Stromal cell of bone marrow (primary cell): ENCODE data around the gene COMT.

Experiments
- DNase-seq: peaks from one replicate; pipeline ENCODE4 v3.0.0-alpha.2; 2012; ENCODE audit warnings: low read depth

The COMT gene

DNA sequence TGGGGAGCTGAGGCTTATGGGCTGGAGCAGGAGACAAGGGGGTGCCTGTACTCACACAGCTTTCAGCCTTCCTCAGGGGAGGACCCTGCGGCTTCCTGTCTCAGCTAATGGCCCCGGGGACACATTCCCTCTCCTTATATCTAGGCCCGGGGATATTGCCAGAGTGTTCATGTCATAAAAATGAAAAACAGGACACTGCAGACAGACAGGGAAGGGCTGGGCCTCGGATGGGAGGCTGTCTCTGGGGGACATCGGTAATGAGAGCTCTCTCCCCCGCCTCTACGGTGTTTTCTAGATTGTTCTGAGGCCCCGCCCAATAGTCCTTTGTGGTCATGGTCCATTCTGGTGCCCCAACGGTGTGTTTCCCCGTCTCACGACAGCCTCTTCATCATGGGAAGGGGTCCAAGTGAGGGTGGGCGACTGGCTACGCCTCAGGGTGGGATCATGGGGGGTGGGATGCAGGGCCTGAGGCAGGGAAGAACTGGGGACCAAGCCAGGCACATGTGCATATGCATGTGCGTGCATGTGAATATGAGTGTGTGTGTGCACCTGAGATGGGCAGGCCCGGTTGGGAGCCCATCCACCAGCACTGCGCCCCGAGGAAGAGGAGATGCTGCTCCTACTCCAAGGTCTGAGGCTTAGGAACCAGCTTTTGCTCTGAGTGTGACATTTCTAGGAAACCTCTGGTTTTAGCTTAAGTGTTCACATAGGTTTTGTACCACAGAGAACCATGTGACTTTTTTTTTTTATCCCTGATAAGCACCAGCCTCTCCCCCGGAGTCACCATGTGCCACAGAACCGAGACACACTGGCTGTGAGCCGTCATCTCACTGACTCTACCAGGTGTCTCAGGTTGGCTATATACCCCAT lies 69.8 kb downstream of the COMT start:
- DNase-seq, result no peak

DNA sequence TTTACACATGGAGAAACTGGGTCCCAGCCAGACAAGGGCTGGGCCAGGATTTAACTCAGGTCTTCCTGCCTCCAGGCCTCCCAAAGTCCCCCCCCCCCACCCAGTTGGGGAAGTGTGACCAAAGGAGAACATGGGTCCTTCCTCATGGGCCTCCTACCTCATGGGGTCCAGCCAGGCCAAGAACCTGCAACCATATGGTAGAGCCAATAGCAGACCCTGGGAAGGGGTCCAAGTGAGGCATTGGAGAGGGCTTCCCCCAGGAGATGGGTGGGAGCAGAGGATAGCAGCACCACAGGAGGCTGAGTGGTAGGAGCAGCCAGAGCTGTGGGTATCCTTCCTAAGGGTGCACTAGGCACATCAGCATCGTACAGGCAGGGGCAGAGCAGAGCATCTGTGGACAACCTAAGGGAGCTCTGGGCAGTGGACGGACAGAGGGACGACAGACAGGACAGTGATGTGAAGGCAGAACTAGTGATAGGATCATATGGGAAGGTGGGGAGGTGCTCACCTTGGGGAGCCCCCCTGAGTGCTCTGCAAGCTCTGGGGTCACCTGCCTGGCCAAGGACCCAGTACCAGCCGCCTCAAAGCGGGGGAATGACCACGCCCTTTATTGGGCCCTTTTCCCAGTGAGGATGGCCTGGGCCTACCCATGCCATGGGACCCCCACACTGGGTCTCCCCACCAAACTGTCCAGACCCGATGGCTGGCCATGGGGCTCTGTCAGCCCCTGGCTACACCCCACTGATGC lies 70.6 kb downstream of the COMT start:
- no peak for DNase-seq

DNA sequence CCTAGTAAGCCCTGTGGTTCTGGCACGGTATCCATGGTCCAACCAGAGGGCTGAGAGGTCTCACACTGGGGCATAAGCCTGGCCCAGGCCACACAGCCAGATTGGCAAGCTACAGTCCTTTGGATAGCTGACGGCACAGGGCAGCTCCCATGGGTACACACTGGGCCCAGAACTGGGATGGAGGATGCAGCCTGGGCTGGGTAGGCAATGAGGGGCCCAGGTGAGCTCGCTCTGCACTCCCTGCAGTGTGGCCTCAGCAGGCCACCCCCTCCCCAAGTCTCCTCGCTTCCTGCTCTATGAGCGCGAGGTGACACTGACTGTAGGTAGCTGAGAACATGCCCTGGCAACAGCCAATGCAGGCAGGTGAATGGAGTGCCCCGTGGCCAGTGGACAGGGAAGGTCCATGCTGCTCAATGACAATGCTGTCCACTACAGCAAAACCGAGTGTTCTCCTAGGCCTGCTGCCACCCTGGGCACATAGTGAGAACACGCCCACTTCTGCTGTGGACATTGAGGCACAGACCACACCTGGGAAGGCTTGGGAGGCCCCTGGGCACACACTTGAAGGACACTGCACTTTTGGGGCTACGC lies 71.3 kb downstream of the COMT start:
- DNase-seq, result no peak

DNA sequence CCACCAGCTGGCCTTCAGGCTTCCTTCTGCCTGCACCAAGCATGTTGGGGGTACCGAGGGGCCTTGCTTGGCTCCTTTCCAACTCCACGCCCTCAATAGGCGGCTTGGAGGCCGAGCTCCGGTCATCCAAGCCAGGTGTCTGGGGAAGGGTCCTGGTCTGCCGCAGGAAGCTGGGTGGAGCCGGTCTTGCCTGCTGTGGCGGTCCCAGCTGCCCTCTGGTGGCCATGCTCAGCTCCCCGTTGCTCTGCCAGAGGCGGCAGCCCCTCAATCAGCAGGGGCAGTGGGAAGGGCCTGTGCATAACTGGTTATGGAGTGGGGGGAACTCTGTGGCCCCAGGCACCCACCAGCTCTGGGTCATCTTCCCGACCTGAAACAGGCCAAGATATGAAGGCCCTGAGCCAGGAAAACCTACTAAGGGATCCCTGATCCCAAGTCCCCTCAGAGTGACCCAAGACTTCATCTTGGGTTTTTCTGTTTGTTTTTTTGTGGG lies 71.9 kb downstream of the COMT start:
- no peak for DNase-seq

DNA sequence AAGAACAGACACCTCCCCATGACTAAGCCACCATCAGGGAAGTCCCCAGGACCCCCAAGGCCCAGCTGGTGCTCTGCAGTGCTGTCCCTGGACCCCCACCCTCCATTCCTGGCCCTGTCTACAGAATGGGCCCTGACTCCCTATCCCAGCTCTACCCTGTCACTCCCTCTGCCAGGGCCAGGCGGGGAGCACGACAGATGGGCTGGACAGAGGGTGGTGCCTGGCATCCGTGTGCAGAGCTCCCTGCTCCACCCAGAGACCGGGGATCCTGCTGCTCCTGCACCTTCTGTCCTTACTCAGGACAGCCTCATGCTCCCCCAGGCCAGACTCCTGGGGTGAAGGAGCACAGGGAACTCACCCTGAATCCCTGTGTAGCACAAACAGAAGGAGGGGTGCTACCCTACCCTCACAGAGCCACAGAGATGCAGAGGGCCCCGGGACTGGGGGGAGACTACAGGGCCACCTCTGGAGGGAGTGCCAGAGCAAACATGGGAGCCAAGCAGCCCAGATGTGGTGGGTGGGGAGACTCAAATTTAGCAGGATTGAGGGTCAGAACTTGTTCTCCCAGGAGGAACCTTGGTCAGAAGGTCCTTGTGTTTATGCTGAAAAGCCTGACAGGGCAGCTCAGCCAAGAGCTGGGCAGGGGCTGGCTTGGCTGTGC lies 73.1 kb downstream of the COMT start:
- DNase-seq, result no peak

DNA sequence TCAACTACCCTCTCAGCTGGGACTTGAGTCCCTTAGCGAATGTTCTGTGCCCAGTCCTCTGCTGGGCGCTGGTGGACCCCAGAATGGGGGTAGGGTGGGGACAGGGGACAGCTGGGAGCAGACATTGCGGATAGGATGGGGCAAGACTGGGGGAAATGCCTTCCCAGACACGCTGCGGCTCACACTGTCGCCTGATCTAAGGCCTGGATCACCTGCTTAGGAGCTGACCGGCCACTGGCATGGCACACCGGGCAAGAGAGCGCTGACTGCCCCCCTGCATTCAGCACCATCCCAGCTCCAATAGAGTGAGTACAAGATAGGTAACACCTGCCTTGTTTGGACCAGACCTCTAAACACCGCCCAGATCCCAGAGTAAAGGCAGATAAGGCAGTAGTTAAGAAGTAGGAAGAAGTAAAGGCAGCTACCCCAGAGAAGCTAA lies 73.6 kb downstream of the COMT start:
- DNase-seq, result no peak

DNA sequence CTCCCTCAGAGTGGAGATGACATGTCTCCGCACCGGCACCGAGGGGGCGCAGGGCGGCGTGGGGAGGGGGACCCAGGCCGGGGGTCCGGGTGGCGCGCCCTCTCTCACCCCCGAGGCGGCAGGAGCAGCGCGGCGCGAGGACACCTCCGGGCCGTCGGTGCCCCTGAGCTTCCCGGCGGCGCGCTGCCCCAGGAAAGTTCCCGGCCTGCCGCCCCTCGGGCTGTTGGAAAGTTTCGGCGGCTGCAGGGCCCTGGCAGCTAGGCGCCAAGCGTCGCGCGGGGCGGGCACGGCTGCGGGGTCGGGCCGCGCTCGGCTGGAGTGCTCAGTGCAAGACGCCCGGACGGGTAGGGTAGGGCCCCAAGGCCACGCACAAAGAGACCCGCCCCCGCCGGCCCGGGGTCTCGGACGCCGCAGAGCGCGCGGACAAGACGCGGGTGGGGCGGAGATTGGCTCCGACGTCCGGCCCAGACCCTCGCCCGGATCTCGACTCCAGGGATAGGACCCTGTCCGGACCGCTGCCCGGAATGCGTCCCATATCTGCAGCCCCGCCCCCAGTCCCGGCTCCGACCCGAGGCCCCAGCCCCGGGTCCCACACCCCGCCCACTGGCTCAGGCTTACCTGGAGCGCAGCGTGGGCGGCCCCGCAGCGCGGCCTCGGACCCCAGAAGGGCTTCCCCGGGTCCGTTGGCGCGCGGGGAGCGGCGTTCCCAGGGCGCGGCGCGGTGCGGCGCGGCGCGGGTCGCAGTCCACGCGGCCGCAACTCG lies 74.6 kb downstream of the COMT start:
- DNase-seq, result no peak

DNA sequence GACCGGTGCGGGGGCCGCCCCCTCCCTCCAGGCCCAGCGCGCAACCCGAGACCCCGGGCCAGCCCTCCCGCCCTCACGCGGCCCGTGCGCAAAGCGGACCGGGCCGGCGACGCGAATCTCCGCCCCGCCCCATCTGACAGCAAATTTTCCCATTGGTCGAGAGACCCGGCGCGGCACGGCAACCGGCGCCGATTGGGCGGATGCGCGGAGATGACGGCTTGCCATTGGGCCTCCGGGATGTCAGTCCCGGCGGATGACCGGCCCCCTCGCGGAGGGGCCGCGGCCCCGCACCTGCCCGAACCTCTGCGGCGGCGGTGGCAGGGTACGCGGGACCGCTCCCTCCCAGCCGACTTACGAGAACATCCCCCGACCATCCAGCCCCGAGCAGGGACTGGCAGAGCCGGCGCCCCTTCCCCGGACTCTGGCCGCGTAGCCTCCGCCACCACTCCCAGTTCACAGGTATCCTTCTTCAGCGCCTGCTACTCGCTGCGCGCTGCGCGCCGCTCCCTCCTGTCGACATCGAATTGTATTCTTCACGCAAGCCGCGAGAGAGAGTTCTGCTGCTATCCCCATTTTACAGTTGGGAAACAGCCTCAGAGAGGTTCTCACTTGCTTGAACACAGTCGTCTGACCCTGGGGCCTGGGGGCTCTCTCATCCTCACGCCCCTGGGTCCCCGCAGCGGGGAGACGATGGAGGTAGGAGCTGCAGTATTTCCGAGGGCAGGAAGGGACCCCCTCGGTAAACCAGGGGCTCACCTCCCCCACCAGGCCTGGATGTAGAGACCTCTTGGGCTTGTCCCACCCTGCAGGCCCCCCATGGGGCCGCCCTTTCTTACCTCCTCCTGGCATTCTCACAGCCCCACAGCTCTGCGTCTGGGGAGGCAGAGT lies 75.4 kb downstream of the COMT start, which contains the start of gene ARVCF:
Gene ARVCF, minus strand, starts transcription at position 90 of the 888 bp plus-strand sequence. CDS start 26,029 bp downstream, outside the sequence.
- peak; percentile 70 for DNase-seq

DNA sequence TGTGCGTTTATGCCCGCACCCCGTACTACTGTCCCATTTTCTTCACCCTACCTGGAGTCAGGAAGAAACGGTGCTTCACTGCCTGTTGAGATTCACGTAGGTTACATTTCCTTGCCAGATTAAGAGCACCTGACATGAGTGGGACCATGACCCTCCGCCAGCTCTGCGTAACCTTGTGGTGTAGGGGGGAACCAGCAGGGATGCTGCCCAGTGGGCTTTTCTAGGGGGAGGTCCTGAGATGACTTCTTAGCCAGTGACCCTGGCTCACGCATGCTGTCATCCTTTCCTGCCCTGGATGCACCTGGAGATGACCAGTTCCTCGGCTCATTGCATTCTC lies 76.0 kb downstream of the COMT start:
- no peak for DNase-seq

DNA sequence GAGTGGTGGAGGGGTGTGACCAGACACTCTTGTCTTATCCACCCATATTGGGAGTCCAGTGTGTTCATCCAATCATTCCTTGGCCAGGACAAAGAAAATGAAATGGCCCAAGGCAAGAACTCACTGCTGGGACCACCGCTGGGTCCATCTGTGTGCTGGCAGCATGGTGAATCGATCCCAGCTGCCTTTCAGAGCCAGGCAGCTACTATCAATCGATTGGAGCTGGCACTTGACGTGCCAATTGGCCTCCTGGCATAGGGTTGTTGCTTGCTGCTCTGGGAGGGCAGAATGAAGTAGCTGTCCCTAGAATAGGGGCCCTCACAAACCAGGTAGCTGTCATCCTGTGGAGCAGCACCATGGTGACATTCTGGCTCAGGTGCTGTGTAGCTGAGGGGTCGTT lies 76.4 kb downstream of the COMT start:
- no peak for DNase-seq
